ENCODE measurements around the gene MTMR3.

The MTMR3 gene

GRCh38 chr22:29871684-29872083 lies 11.3 kb upstream of the MTMR3 start:
- no peak for DNase-seq

GRCh38 chr22:29872144-29872893 lies 10.7 kb upstream of the MTMR3 start:
- no peak for DNase-seq

- no peak for DNase-seq
These were observed 10.0 kb upstream of the MTMR3 start for GRCh38 chr22:29872989-29873388.

GRCh38 chr22:29873943-29874342 lies 9.0 kb upstream of the MTMR3 start:
- DNase-seq = no peak

- DNase-seq = no peak
These were observed 5.4 kb upstream of the MTMR3 start for GRCh38 chr22:29877620-29878019.

- DNase-seq = peak; percentile 21
These were observed 3.2 kb upstream of the MTMR3 start for GRCh38 chr22:29879753-29880152.

GRCh38 chr22:29882716-29883044 lies 294 bp upstream of the MTMR3 start:
- no peak for DNase-seq

- DNase-seq = no peak
These were observed 762 bp downstream of the MTMR3 start for GRCh38 chr22:29883775-29884097.

- no peak for DNase-seq
These were observed 2.6 kb downstream of the MTMR3 start for GRCh38 chr22:29885610-29886009.

- no peak for DNase-seq
These were observed 3.6 kb downstream of the MTMR3 start for GRCh38 chr22:29886596-29886995.

- no peak for DNase-seq
These were observed 4.4 kb downstream of the MTMR3 start for GRCh38 chr22:29887358-29887757.

- no peak for DNase-seq
These were observed 7.8 kb downstream of the MTMR3 start for GRCh38 chr22:29890760-29891159.

GRCh38 chr22:29892315-29893156 lies 9.6 kb downstream of the MTMR3 start:
- DNase-seq = no peak

GRCh38 chr22:29901354-29901753 lies 18.4 kb downstream of the MTMR3 start:
- no peak for DNase-seq

- DNase-seq = no peak
These were observed 20.4 kb downstream of the MTMR3 start for GRCh38 chr22:29903371-29903770.

GRCh38 chr22:29904020-29904419 lies 21.0 kb downstream of the MTMR3 start:
- DNase-seq = no peak

GRCh38 chr22:29907753-29908515 lies 25.0 kb downstream of the MTMR3 start:
- no peak for DNase-seq

GRCh38 chr22:29912141-29912540 lies 29.2 kb downstream of the MTMR3 start:
- DNase-seq = no peak

GRCh38 chr22:29912605-29913398 lies 29.8 kb downstream of the MTMR3 start:
- DNase-seq = no peak

GRCh38 chr22:29914165-29914564 lies 31.2 kb downstream of the MTMR3 start:
- no peak for DNase-seq

- DNase-seq = no peak
These were observed 32.1 kb downstream of the MTMR3 start for GRCh38 chr22:29914991-29915533.

- DNase-seq = no peak
These were observed 33.1 kb downstream of the MTMR3 start for GRCh38 chr22:29916007-29916544.

Measured in CD4-positive, alpha-beta T cell treated with Interleukin-17A for 1 hour (primary cell).